ENCODE data around the gene GPR26. TPM values are rescaled to one million over a fixed set of nuclear protein-coding genes. Genes with fewer than 3 reads are reported as not detected.
"Not testable (repeated sequence)": the region's sequence is repeated elsewhere in the genome, so short reads cannot be mapped to it uniquely, and the experiment has no call there.

Gene GPR26
- polyA plus RNA-seq, 12 donors, result 0.03 to 0.11 TPM; not detected in 10

DNA sequence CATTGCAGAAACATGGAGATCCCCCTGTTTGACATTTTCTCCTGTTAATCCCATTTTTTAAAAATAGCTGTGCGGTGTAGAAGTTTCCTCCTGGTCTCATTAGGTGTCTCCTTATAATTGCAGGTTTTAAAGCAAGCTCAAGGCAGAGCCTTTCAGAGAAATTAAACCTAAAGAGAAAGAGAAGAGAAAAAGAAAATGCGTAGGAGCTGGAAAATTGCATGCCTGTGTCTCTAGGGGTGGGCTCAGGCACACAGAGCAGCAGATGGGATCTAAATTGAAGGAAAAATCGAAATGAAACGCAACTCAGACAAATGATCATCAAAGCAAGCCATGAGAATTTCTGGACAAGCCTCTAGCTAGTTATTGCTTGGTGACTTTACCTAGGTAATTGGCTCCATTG lies 40.1 kb downstream of the GPR26 start:
- DNase-seq, result no peak

DNA sequence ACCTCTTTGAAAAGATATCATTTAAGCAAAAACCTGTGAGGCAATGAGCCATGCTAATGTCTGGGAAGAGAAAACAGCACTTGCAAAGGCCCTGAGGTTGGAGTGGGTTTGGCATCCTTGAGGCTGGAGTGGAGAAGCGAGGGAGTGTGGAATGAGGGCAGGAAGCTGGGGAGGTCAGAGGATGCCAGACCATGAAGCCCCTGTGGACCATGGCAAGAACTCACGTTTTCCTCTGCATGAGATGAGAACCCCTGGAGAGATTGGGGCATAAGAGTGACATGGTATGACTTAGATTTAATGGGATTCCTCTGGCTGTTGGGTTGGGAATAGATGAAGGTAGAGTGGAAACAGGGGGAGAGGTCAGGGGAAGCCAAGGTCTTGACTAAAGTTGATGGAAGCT lies 49.4 kb downstream of the GPR26 start:
- no peak for DNase-seq

DNA sequence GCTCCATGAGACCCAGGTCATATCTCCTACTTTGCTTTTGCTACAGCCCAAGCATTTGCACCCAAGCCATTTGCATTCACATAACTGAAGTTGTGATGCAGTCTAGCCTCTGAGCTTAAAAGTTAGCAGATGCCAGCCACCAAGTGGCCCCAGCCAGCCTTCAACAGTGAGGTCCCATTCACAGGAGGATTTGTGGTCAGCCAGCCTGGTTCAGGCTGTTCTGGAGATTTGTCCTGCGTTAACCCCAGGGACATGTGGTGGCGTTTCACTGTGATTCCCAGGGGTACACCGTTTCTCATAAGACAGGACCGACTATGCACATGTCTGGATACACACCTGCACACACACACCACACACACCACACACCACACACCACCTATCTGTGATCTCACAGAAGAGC lies 51.2 kb downstream of the GPR26 start:
- DNase-seq, result no peak

DNA sequence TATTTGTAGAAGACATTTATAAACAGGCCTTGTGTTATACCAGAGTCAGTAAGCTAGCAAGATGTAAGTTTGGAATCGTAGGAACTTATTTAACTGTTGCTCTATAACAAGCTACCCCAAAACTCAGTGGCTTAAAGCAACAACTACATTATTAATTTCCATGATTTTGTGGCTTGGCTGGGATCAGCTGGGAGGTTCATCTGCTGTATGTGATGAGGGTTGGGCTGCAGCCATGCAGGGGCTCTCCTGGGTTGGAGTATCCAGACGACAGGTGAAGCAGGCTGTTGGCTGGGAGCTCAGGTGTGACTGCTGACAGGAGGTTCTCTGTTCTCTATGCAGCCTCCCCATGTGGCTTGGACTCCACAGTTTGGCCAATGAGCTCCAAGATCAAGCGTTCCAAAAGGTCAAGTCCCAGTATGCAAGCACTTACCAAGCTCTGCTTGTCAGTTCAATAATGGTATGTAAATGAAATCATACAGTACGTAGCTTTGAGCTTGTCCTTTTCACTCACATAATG lies 52.4 kb downstream of the GPR26 start:
- no peak for DNase-seq

DNA sequence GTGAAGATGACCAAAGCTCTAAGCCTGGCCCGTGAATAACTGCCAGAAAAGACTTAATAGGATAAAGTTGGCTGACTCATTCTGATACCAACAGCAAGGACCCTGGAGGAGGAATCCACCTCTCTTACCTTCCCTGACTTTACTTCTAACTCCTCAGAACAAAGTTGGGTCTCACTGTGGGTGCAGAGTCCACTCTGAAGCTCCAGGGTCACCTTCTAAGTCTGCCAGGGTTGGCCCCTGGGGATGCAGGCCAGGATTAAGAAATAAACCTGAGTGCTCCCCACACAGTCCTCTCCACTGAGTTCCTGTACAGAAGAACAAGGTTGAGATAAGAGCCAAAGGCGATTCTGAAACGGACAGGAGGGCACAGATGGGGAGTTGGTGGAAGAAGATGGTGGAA lies 54.4 kb downstream of the GPR26 start:
- DNase-seq, result no peak

DNA sequence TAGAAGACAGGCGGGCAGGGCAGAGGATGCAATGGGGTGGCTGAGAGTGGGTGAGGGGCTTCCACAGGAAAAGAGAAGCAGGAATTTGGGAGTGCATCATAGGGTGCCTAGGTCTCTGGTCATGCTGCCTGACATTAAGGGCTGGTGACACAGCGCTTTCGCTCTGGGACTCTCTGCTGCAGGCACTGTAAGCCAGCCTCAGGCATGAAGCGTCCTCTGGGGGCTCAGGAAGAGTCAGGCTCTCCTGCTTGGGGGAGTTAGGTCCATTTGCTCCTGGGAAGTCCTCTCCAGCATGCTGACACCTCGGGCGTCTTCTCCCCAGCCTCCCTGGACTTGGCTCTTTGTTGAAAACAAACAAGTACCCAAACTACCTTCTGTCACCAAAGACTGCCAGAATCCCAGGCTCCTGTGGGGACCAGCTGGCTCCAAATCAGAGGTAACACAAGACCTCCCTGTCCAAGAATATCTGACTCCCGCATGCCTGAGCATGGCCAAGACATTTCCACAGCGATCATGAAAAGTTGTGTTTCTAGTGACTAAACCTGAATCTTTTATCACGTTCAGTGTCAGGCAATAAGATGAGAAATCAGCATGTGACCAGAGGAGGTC lies 55.4 kb downstream of the GPR26 start:
- DNase-seq, result no peak

DNA sequence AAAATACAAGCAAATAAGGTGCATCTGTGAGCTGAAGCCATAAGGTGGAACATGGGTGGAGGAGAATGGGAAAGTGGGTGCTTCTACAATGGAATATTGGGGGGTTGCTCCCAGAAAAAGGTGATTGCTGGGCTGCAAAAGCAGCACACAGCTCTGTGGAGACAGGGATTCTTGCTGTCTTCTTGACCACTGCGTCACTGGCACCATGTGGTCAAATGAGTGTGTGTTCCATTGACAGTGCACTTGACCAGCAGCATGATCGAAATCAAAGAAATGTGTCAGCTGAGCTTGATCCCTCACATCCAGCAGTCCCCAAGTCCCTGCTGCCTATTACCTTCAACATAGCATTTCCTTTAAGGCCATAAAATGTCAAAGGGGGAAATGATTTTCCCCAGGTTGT lies 56.2 kb downstream of the GPR26 start:
- no peak for DNase-seq

DNA sequence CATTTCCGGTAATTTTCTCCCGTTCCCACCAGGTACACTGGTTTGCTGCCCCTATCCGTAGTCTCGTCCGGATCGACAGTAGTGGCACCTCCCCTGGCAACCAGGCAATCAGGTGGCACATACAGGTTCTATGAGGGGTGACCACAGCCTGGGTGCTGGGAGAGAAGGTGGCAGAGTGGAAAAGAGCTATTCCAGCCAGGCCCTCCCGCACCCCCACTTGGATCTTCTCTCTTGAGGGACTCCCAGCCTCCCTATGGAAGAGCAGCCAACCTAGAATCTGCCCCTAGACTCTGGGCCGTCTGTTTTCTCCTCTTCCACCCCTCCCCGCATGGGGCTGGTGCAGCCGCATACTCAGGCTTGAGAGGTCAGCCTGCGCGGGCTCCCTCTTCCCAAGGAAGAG lies 58.6 kb downstream of the GPR26 start:
- DNase-seq, result no peak

DNA sequence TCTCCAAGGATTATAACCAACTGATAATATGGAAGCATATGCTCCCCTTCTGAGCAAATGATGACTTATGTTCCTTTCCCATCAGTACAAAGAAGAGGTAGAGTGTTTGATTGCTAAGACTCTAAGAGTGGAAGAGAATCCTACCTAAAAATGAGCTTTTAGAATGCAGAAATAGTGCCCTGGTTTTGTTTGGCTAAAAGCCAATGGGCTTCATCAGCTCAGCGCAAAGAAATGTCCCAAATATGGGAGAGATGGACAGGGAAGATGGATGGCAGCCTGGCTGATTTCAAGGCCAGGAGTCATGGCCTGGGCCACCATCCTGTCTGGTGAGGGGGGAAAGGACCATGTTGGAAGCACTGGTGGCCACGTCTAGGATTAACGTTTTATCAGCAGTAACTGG lies 60.2 kb downstream of the GPR26 start:
- no peak for DNase-seq

DNA sequence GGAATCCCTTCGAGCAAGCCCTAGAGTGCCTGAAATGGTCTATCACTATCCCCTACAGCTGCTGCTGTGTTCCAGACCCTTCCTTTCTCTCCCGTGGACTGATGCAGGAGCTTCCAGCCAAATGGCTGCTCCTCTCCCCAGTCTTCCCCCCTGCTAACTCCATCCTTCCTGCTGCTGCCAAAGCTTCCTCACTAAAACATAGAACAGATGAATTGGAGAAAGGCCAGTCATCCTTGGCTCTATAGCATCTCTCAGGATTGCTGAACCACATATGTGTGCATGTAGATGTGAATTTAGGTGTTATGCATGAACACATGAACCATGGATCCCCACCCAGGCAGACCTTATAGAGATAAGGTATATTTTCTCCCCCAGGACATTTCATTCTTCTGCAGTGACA lies 60.7 kb downstream of the GPR26 start:
- peak; percentile 25 for DNase-seq

DNA sequence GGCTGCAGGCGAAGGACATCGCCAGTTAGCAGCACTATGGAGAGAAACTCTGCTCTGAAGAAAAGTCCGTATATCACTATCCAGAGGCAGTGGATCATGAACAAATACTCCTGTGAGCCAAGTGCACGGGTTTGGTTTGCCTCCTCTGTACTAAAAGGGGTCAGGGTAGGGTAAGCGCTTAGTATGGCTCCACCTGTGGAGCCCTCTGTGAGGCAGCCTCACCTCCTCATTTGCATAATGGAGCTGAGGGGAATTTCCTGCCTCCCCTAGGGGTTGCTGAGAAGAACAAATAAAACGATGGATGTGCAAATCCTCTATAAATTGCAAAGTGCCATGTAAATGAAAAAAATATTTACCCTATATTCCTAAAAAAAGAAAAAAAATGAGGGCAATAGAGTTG lies 63.4 kb downstream of the GPR26 start:
- no peak for DNase-seq

DNA sequence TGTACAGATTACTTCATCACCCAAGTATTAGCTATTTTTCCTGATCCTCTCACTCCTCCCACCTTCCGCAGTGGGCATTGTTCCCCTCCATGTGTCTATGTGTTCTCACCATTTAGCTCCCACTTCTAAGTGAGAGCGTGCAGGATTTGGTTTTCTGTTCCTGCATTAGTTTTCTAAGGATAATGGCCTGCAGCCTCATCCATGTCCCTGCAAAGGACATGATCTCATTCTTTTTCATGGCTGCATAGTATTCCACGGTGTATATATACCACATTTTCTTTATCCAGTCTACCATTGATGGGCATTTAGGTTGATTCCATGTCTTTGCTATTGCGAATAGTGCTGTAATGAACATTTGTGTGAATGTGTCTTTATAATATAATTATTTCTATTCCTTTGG lies 70.8 kb downstream of the GPR26 start:
- DNase-seq, result not testable (repeated sequence)

DNA sequence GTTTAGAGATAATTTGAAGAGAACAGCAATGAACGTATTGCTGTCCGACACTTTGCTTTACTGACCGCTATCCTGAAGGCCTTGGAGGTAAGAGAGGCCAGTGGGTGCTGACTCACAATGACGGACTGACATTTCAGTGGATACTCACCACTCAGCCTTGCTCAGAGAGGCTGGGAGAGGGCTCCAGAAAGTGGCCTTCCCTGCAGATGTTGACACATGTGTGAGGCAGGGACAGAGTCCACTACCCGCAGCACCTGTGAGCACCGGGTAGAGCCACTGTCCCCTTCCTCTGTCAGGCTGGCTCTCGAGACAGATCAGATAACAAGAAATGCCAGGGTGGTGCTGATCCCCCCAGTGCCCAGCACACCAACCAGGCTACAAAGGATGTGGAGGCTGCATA lies 75.0 kb downstream of the GPR26 start:
- DNase-seq, result no peak

DNA sequence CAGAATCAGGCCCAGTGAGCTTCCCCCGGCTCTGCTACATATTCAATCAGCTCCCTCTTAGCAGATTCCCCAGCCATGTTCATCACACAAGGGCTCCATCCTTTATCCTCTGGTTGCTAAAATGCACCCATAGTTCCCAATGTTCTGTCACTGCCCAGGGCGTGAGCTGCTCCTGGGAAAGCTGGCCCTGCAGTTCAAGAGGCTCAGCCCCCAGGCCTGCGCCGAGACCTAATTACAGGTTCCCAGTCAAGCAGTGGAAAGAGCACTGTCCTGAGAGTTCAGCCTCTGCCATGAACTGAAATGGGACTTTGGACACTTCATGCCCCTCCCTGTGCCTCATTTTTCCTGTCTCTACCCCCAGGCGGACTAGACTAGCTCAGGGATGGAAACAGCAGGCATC lies 75.6 kb downstream of the GPR26 start:
- DNase-seq, result no peak

DNA sequence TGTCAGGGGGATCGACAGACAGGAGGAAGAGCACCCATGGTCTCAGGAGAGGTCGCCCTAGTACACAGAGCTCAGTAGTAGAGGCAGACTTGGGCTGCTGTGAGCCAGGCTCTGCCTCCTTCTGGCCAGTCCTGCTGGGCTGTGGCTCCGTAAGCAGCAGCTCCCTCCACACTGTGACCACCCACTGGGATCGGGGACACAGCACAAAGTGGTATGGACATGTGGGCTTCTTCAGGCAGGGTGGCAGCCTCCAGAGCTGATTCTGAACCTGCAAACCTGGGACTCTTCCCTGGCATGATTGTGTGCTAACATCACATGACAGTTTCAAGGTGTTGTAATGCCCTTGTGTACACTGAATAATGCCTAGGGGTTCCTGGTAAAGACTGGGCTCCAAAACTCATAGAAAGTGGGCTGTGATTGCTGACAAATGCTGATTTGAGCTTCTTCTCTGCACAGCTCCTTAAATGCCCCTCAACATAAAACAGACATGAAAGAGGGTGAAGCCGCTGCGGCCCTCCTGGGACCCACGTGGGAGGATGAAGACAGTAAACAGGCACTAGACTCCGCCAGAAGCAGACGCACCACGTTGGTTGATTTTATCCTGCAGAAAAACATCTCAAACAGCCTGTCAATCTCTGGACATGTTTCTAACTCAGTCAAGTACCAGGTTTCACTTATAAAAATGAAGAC lies 76.7 kb downstream of the GPR26 start:
- DNase-seq, result no peak

DNA sequence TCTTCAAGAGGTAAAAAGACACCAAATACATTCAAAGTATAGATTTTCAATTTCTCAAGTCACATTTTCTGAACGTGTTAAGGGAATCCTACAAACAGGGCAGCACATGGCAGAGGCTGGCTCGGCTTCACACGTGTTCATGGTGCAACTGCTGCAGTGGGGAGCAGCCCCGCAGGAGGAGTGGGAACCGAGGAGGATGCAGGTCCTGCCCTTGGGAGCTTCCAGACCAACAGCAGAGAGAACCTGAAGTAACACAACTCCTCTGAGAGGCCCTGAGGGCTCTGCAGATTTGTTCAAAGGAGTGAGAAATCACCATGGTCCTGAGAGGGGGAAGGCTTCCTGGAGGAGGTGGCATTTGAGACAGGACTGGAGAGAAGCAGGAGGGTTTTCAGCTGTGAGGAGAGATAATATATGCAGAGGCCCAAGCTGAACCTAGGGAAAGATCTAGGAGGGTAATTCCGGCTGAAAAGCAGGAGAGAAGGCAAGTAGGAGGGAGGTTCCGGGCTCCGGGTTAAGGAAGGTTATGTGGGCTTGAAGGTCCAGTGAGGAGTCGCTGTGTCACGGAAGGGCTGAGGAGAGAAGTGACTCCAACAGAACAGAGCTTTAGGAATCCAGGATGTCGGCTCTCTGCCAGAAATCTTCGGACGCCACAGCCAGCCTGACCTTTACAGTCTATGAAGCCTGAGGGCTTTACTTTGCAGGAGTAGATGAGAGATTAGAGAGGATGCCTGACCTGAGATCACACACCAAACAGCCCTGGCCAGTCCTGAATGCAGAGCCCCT lies 77.5 kb downstream of the GPR26 start:
- no peak for DNase-seq

DNA sequence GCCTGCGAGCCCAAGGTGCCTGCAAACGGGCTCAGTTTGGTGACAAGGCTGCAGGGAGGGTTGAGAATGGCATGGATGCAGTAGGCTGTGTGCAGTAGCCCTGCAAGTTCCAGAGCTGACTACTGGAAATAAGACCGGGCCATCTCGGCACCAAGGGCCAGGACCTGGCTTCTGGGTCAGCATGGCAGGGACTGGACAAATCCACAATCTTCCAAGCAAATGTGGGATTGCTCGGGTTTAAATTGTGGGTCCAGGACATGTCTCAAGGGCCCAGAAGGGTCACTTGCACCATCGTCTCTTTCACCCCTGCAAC lies 78.0 kb downstream of the GPR26 start:
- no peak for DNase-seq

Other genes starting within 250 kb of the GPR26 start
- 10 to 100 TPM in 2 of 12 donors, 1 to 10 TPM in 5, under 1 TPM in 3, not detected in 2; 0.36 to 33.8 (median 2.2) TPM for gene CPXM2, start 225.5 kb downstream of the GPR26 start, polyA plus RNA-seq (ENCODE audit: insufficient read length in 12 of 12)

Data from muscle of arm (tissue), 12 donors.